ENCODE measurements around the gene AMN1. TPM values are rescaled to one million over a fixed set of nuclear protein-coding genes. Genes with fewer than 3 reads are reported as not detected.

Gene AMN1
- total and polyA plus RNA-seq, 9 donors: 17.4 to 30.3 (median 20.3) TPM

DNA sequence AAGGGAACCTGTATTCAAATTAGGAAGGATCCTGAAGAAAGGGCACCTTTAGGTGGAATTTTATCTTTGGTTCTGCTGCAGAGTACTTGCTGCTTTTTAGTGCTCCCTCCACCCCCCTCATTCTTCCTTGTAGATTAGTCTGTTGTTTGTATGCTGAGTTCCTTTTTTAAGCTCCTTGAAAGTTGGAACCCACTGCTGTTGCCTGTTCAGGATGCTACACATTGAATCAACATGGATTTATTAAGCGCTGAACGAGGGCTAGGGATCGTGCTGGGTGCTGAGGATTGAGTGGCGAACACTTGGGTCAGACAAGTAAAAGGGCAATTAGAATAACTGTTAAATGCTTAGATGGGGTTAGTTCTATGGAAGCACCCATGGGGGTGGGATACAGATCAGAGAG lies 884 bp upstream of the AMN1 start:
- TF ChIP-seq EP300 (IDR thresholded peaks at IDR 0.05): no peak
- TF ChIP-seq CTCF (IDR thresholded peaks at IDR 0.05): no peak
- no peak for TF ChIP-seq POLR2A (IDR thresholded peaks at IDR 0.05)
- H3K27ac ChIP-seq: peak overlapping the region; percentile 77 to 85
- peaks cover 8% of the 10 kb centered on the region for H3K4me1 ChIP-seq (ENCODE audit: insufficient read depth)
- DNase-seq: no peak
- no peaks in the 10 kb centered on the region for H3K36me3 ChIP-seq
- WGBS, 3 donors: 93 to 97% (median 95%) methylated on average over 4 of the region's 4 CpGs
- H3K9me3 ChIP-seq: no peaks in the 10 kb centered on the region
- intact Hi-C loops (cut with DNase I): loop anchor here in 1 of 4 donors (5.0 kb wide), 1 partner anchor 57 kb away; no protein-coding TSS in a partner anchor
- H3K27me3 ChIP-seq: no peaks in the 10 kb centered on the region
- peak overlapping the region; percentile 80 for H3K4me3 ChIP-seq

GRCh38 chr12:31728289-31728916 lies 418 bp downstream of the AMN1 start:
- H3K36me3 ChIP-seq: no peaks in the 10 kb centered on the region
- no peak for TF ChIP-seq CTCF (IDR thresholded peaks at IDR 0.05)
- TF ChIP-seq POLR2A (IDR thresholded peaks at IDR 0.05): no peak
- no peaks in the 10 kb centered on the region for H3K27me3 ChIP-seq
- DNase-seq: peak in 1 of 5 donors; percentile 44
- WGBS, 3 donors: 0 to 1% (median 0%) methylated on average over 22 of the region's 22 CpGs
- peaks cover 8% of the 10 kb centered on the region for H3K4me1 ChIP-seq (ENCODE audit: insufficient read depth)
- no peaks in the 10 kb centered on the region for H3K9me3 ChIP-seq
- peak overlapping the region; percentile 77 to 85 for H3K27ac ChIP-seq
- peak overlapping the region; percentile 80 for H3K4me3 ChIP-seq
- intact Hi-C loops (cut with DNase I): loop anchor here in 1 of 4 donors (5.0 kb wide), 1 partner anchor 56 kb away; no protein-coding TSS in a partner anchor

- no peaks in the 10 kb centered on the region for H3K9me3 ChIP-seq
- no peaks in the 10 kb centered on the region for H3K27me3 ChIP-seq
- no peaks in the 10 kb centered on the region for H3K36me3 ChIP-seq
- intact Hi-C loops (cut with DNase I): loop anchor here in 1 of 4 donors (5.0 kb wide), 1 partner anchor 55 kb away; no protein-coding TSS in a partner anchor
- DNase-seq: no peak
- H3K27ac ChIP-seq: no peak overlapping the region
- no peak for TF ChIP-seq CTCF (IDR thresholded peaks at IDR 0.05)
- TF ChIP-seq POLR2A (IDR thresholded peaks at IDR 0.05): no peak
- no peak for TF ChIP-seq EP300 (IDR thresholded peaks at IDR 0.05)
- H3K4me3 ChIP-seq: no peak overlapping the region
- WGBS, 3 donors: 98 to 99% (median 99%) methylated on average over 2 of the region's 2 CpGs
- peaks cover 6% of the 10 kb centered on the region for H3K4me1 ChIP-seq (ENCODE audit: insufficient read depth)
Observed at GRCh38 chr12:31727192-31727591, 1.6 kb downstream of the AMN1 start.

- Histone ChIP-seq H3K36me3 (no peaks in the 10 kb centered on the region), H3K27me3 (no peaks in the 10 kb centered on the region), H3K4me3 (no peak overlapping the region), H3K27ac (no peak overlapping the region), H3K9me3 (peaks cover 0 to 3% of the 10 kb centered on the region in 2 donors), H3K4me1 (ENCODE audit: insufficient read depth) (peaks cover 6% of the 10 kb centered on the region)
- TF ChIP-seq CTCF (IDR thresholded peaks at IDR 0.05) (no peak), EP300 (IDR thresholded peaks at IDR 0.05) (no peak), POLR2A (IDR thresholded peaks at IDR 0.05) (no peak)
- intact Hi-C loops (cut with DNase I): loop anchor here in 1 of 4 donors (5.0 kb wide), 1 partner anchor 54 kb away; no protein-coding TSS in a partner anchor
- DNase-seq: no peak
Observed at GRCh38 chr12:31726575-31726974, 2.2 kb downstream of the AMN1 start.

Measured in ovary (tissue), 9 donors.